NK-92 treated with Interleukin-12 subunit alpha and Interleukin-12 subunit beta, amount 100 ng/mL, for 24 hours (cell line): ENCODE measurements around the gene STMP1.
"Not testable (repeated sequence)": the region's sequence is repeated elsewhere in the genome, so short reads cannot be mapped to it uniquely, and the experiment has no call there.

Experiments
- DNase-seq: peaks from one replicate; lab custom pipeline; 2025; lab: John Stamatoyannopoulos, UW

Gene STMP1

GRCh38 chr7:135662373-135663114, at the start of gene STMP1:
Gene STMP1 (plus strand): TSS chr7:135662514.
- DNase-seq: peak; percentile 96

- no peak for DNase-seq
Measured at GRCh38 chr7:135616136-135616535, 46.2 kb upstream of the STMP1 start.

GRCh38 chr7:135617781-135618180, 44.5 kb upstream of the STMP1 start:
- DNase-seq: no peak

- DNase-seq: no peak
Measured at GRCh38 chr7:135618510-135618909, 43.8 kb upstream of the STMP1 start.

GRCh38 chr7:135620447-135620846, 41.9 kb upstream of the STMP1 start:
- DNase-seq: no peak

- DNase-seq: no peak
Measured at GRCh38 chr7:135620980-135621850, 41.1 kb upstream of the STMP1 start.

- DNase-seq: no peak
Measured at GRCh38 chr7:135634191-135634878, 28.0 kb upstream of the STMP1 start.

GRCh38 chr7:135639690-135640089, 22.6 kb upstream of the STMP1 start:
- not testable (repeated sequence) for DNase-seq

GRCh38 chr7:135644154-135644553, 18.2 kb upstream of the STMP1 start:
- DNase-seq: no peak

GRCh38 chr7:135644729-135645128, 17.6 kb upstream of the STMP1 start:
- no peak for DNase-seq

GRCh38 chr7:135645296-135645904, 16.9 kb upstream of the STMP1 start:
- no peak for DNase-seq

- DNase-seq: no peak
Measured at GRCh38 chr7:135647755-135648154, 14.6 kb upstream of the STMP1 start.

- no peak for DNase-seq
Measured at GRCh38 chr7:135648235-135648634, 14.1 kb upstream of the STMP1 start.

GRCh38 chr7:135650831-135651573, 11.3 kb upstream of the STMP1 start:
- DNase-seq: no peak

- DNase-seq: no peak
Measured at GRCh38 chr7:135653340-135654080, 8.8 kb upstream of the STMP1 start.

- no peak for DNase-seq
Measured at GRCh38 chr7:135658564-135658963, 3.8 kb upstream of the STMP1 start.

GRCh38 chr7:135659159-135659846, 3.0 kb upstream of the STMP1 start:
- DNase-seq: no peak

- peak; percentile 58 for DNase-seq
Measured at GRCh38 chr7:135661311-135662122, 797 bp upstream of the STMP1 start.

GRCh38 chr7:135662123-135662372, 266 bp upstream of the STMP1 start:
- no peak for DNase-seq
